ENCODE measurements around the gene UBB. TPM values are rescaled to one million over a fixed set of nuclear protein-coding genes. Genes with fewer than 3 reads are reported as not detected.
"Not testable (repeated sequence)": the region's sequence is repeated elsewhere in the genome, so short reads cannot be mapped to it uniquely, and the experiment has no call there.

The UBB gene
- total and polyA plus RNA-seq, 9 of the 15 experiments (the other 6 are each of a cell fraction or from before 2014, with no cell fraction given) = 1,069 to 4,143 (median 1,696) TPM

GRCh38 chr17:16391451-16391850, 10.6 kb downstream of the UBB start (continued):
- no peak for TF ChIP-seq ZNF76 (CRISPR knock-in tag; IDR thresholded peaks at IDR 0.05; ENCODE audit: borderline replicate concordance)
- TF ChIP-seq U2AF2 (optimal IDR thresholded peaks at IDR 0.05; ENCODE audit: low read depth, low read length) = no peak
- no peak for TF ChIP-seq MAX (CRISPR knock-in tag; IDR thresholded peaks at IDR 0.05)
- TF ChIP-seq NR1H2 (CRISPR knock-in tag; IDR thresholded peaks at IDR 0.05) = no peak

- H3K27me3 ChIP-seq (ENCODE audit: control insufficient read depth in 2 of 2, insufficient read depth in 2 of 2, low read length in 2 of 2); BruUV-seq (replicated peaks); ATAC-seq; H3K4me2 ChIP-seq (ENCODE audit: insufficient read depth, low read length); in situ Hi-C loops (cut with MboI); H3K4me1 ChIP-seq (replicated peaks in 1 of 2; ENCODE audit: control insufficient read depth in 2 of 2, insufficient read depth in 2 of 2, low read length in 2 of 2); H2AFZ ChIP-seq (ENCODE audit: low read depth, low read length); H4K20me1 ChIP-seq (replicated peaks; ENCODE audit: control insufficient read depth, insufficient read depth, low read length); intact Hi-C loops (cut with micrococcal nuclease); DNase-seq (ENCODE audit: extremely low read depth in 1 of 4, low spot score in 3 of 4); H3K4me3 ChIP-seq; FAIRE-seq; H3K79me2 ChIP-seq (ENCODE audit: control insufficient read depth, insufficient read depth, low read length); H3K36me3 ChIP-seq (ENCODE audit: control insufficient read depth, insufficient read depth, low read length); CTCF ChIA-PET (ENCODE audit: low intra/inter-chr PET ratio); H3K9me3 ChIP-seq (replicated peaks; ENCODE audit: control insufficient read depth, insufficient read depth, low read depth, low read length); H3K9me1 ChIP-seq (ENCODE audit: control insufficient read depth, insufficient read depth, low read length); H3K9ac ChIP-seq (ENCODE audit: insufficient read depth in 1 of 2, low read depth in 2 of 2, low read length in 2 of 2); H3K27ac ChIP-seq (ENCODE audit: extremely low read depth, low read depth, low read length): not testable (repeated sequence)
- POLR2A ChIA-PET = interaction anchor here (1.0 kb wide), 1 partner anchor 51 kb away, joined by 4 read pairs; no protein-coding TSS in a partner anchor
- 92% methylated on average over 7 of the region's 11 CpGs for WGBS (ENCODE audit: insufficient coverage, low coverage, missing lambda C conversion rate)
These were observed 11.6 kb downstream of the UBB start for GRCh38 chr17:16392491-16392890.

Data from K562 (cell line).